ENCODE results near the gene EBP. TPM values are rescaled to one million over a fixed set of nuclear protein-coding genes. Genes with fewer than 3 reads are reported as not detected.

EBP gene
- total RNA-seq, 1 donor from 2014 or later, result 66.0 TPM

DNA sequence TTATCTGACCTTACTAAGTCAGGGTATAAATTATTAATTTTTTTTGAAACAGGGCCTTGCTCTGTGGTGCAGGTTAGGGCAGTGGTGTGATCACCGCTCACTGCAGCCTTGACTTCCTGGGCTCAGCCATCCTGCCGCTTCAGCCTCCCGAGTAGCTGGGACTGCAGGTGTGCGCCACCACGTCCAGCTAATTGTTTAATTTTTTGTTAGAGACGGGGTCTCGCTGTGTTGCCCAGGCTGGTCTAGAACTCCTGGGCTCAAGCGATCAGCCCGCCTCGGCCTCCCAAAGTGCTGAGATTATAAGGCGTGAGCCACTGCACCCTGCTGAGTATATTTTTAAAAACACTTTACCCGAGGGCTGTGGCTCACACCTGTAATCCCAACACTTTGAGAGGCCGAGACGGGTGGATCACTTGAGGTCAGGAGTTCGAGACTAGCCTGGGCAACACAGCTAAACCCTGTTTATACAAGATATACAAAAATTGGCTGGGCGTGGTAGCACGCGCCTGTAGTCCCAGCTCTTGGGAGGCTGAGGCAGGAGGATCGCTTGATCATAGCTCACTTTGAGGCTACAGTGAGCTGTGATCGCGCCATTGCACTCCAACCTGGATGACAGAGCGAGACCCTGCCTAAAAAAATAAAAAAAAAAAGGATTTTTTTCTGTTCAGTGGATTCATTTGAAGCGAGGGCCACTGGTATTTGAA, 17.2 kb downstream of the EBP start:
- Histone ChIP-seq H3K27ac (ENCODE audit: low read depth, low read length) (peak overlapping the region; percentile 73), H3K4me1 (ENCODE audit: insufficient read depth, low read length) (peaks cover 6% of the 10 kb centered on the region), H3K36me3 (ENCODE audit: insufficient read depth, low read length) (no peaks in the 10 kb centered on the region), H4K20me1 (ENCODE audit: insufficient read depth, low read length) (peaks cover 6% of the 10 kb centered on the region), H3K79me2 (ENCODE audit: insufficient read depth, low read length) (peaks cover 22% of the 10 kb centered on the region), H3K27me3 (ENCODE audit: insufficient read depth, low read length) (no peaks in the 10 kb centered on the region), H3K9me3 (ENCODE audit: insufficient read depth, low read depth, low read length) (no peaks in the 10 kb centered on the region), H3K4me3 (ENCODE audit: insufficient read depth, low read depth, low read length) (no peak overlapping the region), H2AFZ (ENCODE audit: low read depth, low read length) (peak overlapping the region; percentile 41), H3K9ac (ENCODE audit: low read length) (peak overlapping the region; percentile 90), H3K4me2 (ENCODE audit: low read length) (peak overlapping the region; percentile 86)
- Mint-ChIP-seq H3K27me3 (ENCODE audit: low read depth, unreplicated experiment) (no peaks in the 10 kb centered on the region), H3K36me3 (ENCODE audit: low read depth, unreplicated experiment) (no peaks in the 10 kb centered on the region), H3K4me1 (ENCODE audit: low read depth, unreplicated experiment) (peaks cover 8% of the 10 kb centered on the region), H3K9me3 (ENCODE audit: unreplicated experiment) (no peaks in the 10 kb centered on the region), H3K4me3 (ENCODE audit: unreplicated experiment) (peak overlapping the region; percentile 93), H3K27ac (ENCODE audit: unreplicated experiment) (peak overlapping the region; percentile 53)
- DNase-seq (ENCODE audit: low read depth), result no peak
- no peak for FAIRE-seq
- TF ChIP-seq EZH2 (IDR thresholded peaks at IDR 0.05; ENCODE audit: insufficient read depth, low read length), result no peak
- TF ChIP-seq, protein P1, sequence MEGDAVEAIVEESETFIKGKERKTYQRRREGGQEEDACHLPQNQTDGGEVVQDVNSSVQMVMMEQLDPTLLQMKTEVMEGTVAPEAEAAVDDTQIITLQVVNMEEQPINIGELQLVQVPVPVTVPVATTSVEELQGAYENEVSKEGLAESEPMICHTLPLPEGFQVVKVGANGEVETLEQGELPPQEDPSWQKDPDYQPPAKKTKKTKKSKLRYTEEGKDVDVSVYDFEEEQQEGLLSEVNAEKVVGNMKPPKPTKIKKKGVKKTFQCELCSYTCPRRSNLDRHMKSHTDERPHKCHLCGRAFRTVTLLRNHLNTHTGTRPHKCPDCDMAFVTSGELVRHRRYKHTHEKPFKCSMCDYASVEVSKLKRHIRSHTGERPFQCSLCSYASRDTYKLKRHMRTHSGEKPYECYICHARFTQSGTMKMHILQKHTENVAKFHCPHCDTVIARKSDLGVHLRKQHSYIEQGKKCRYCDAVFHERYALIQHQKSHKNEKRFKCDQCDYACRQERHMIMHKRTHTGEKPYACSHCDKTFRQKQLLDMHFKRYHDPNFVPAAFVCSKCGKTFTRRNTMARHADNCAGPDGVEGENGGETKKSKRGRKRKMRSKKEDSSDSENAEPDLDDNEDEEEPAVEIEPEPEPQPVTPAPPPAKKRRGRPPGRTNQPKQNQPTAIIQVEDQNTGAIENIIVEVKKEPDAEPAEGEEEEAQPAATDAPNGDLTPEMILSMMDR (IDR thresholded peaks at IDR 0.05; ENCODE audit: insufficient read depth, low read depth, low read length), result no peak

DNA sequence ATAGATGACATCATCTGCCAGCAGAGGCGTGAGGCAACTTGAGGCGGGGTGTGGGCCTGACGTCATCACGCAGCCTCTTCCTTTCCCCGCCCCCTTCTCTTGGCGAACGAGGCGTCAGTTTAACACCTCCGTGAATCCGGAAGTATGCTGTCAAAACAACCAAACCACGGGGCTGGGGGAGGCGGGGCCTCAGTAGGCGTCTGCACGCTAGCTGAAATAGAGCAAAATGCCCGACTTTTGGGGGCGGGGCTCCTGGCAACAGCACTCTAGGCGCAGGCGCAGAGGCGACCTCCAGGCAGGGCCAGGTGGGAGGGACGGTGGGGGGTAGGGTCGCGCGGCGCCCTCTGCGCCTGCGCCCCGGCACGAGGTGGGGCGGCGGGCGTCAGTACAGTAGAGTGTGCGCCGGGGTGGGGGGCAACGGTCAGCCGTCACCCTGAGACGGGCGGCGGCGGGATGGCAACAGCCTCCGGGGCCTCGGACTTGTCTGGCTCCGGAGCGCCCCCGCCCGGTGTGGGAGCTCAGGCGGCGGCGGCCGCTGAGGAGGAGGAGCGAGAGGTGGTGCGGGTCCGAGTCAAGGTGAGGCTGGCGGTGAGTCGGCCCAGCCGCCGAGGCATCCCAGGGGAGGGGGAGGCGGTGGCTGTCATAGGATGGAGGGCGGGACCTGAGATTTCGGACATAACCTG, 17.9 kb downstream of the EBP start, which contains the start of gene TBC1D25:
TBC1D25 (plus strand) TSS at position 370 of the 683 bp plus-strand sequence; CDS start at position 454, 84 bp downstream.
- Histone ChIP-seq H3K4me1 (ENCODE audit: insufficient read depth, low read length) (peaks cover 6% of the 10 kb centered on the region), H4K20me1 (ENCODE audit: insufficient read depth, low read length) (peaks cover 6% of the 10 kb centered on the region), H3K27ac (ENCODE audit: low read depth, low read length) (peak within 1 kb of the TSS; percentile 73), H3K9ac (ENCODE audit: low read length) (peak within 1 kb of the TSS; percentile 90), H2AFZ (ENCODE audit: low read depth, low read length) (peak within 1 kb of the TSS; percentile 60), H3K4me2 (ENCODE audit: low read length) (peak within 1 kb of the TSS; percentile 86), H3K27me3 (ENCODE audit: insufficient read depth, low read length) (no peaks in the 10 kb centered on the region), H3K36me3 (ENCODE audit: insufficient read depth, low read length) (no peaks in the 10 kb centered on the region), H3K4me3 (ENCODE audit: insufficient read depth, low read depth, low read length) (peak within 1 kb of the TSS; percentile 71), H3K79me2 (ENCODE audit: insufficient read depth, low read length) (peaks cover 22% of the 10 kb centered on the region), H3K9me3 (ENCODE audit: insufficient read depth, low read depth, low read length) (no peaks in the 10 kb centered on the region)
- H3K27ac Mint-ChIP-seq (ENCODE audit: unreplicated experiment), result peak within 1 kb of the TSS; percentile 87
- no peaks in the 10 kb centered on the region for H3K27me3 Mint-ChIP-seq (ENCODE audit: low read depth, unreplicated experiment)
- H3K36me3 Mint-ChIP-seq (ENCODE audit: low read depth, unreplicated experiment), result no peaks in the 10 kb centered on the region
- peaks cover 8% of the 10 kb centered on the region for H3K4me1 Mint-ChIP-seq (ENCODE audit: low read depth, unreplicated experiment)
- FAIRE-seq, result peak; percentile 37
- H3K9me3 Mint-ChIP-seq (ENCODE audit: unreplicated experiment), result no peaks in the 10 kb centered on the region
- DNase-seq (ENCODE audit: low read depth), result peak; percentile 92
- H3K4me3 Mint-ChIP-seq (ENCODE audit: unreplicated experiment), result peak within 1 kb of the TSS; percentile 93
- TF ChIP-seq, protein P1 (IDR thresholded peaks at IDR 0.05; ENCODE audit: insufficient read depth, low read depth, low read length), result no peak
- TF ChIP-seq EZH2 (IDR thresholded peaks at IDR 0.05; ENCODE audit: insufficient read depth, low read length), result no peak
